HepG2 (cell line): ENCODE measurements around the gene ABHD10. TPM values are rescaled to one million over a fixed set of nuclear protein-coding genes. Genes with fewer than 3 reads are reported as not detected.

Source experiments
- ATAC-seq: fragments of 200-7000 bp; cut with Tn5 transposase; 3 replicates; pipeline ENCODE4 v1.9.1; 2020; ENCODE audit warnings: mild to moderate bottlenecking, moderate library complexity
- BruUV-seq: library from RNA; stranded (reverse); fragments of 400-500 nt; replicated peaks from 2 replicates; lab custom pipeline; 2021; lab: Mats Ljungman, UMichigan
- CTCF ChIA-PET: fragments of 300-600 bp; formaldehyde crosslinking; extraction: SDS; loops from one replicate; lab custom pipeline; 2021; ENCODE audit warnings: low total read pairs, inconsistent platforms, low intra/inter-chr PET ratio; lab: Yijun Ruan, JAX
- POLR2A ChIA-PET: fragments of 350-600 bp; sonication (Branson Sonifier 250); formaldehyde crosslinking; loops from one replicate; lab custom pipeline; 2020; ENCODE audit warnings: antibody characterized with exemption, inconsistent platforms; lab: Yijun Ruan, JAX
- DNase-seq: peaks from one replicate; pipeline ENCODE4 v3.0.0-alpha.2; 2015; ENCODE audit warnings: low spot score
- FAIRE-seq: peaks from 3 replicates; lab custom pipeline; 2011; peaks lifted over from hg19 to GRCh38; lab: Jason Lieb, UNC
- H2AFZ ChIP-seq: one replicate; pipeline ENCODE4 v1.6.1; 2011; ENCODE audit warnings: low read length, inconsistent platforms
- H3K27ac ChIP-seq: fragments of 300-600 bp; 3 replicates; pipeline ENCODE4 v1.8.0; 2011; ENCODE audit warnings: mixed run types, mild to moderate bottlenecking, mixed read lengths, low read length, inconsistent platforms; ENCODE audit not compliant: insufficient read depth; ENCODE audit errors: extremely low read length
- H3K27me3 ChIP-seq, 2 experiments: fragments of 200-600 bp in 1 of 2; 2 replicates in 1 of 2; 3 replicates in 1 of 2; pipeline versions ENCODE4 v1.6.0 to v1.8.0; 2011; ENCODE audit warnings: low read length in 2 of 2, mild to moderate bottlenecking in 2 of 2, moderate library complexity in 2 of 2, inconsistent platforms in 1 of 2; ENCODE audit not compliant: insufficient read depth in 2 of 2, control insufficient read depth in 1 of 2
- H3K36me3 ChIP-seq, 2 experiments: fragments of 200-600 bp in 1 of 2; replicated peaks in 1 of 2; 2 replicates in 1 of 2; 3 replicates in 1 of 2; pipeline versions ENCODE4 v1.5.1 to v1.8.0; 2011; ENCODE audit warnings: low read length in 2 of 2, inconsistent platforms in 1 of 2; ENCODE audit not compliant: insufficient read depth in 2 of 2, control insufficient read depth in 1 of 2
- H3K4me1 ChIP-seq: 2 replicates; pipeline ENCODE4 v1.5.1; 2012; ENCODE audit warnings: low read length, inconsistent platforms; ENCODE audit not compliant: insufficient read depth
- H3K4me2 ChIP-seq: 2 replicates; pipeline ENCODE4 v1.6.0; 2011; ENCODE audit warnings: low read depth, low read length, inconsistent platforms
- H3K4me3 ChIP-seq, 3 experiments: fragments of 200-600 bp in 1 of 3; sonication (generic), shearing (Covaris generic) in 1 of 3; replicated peaks in 1 of 3; 2 replicates each; pipeline ENCODE4 v1.5.1; 2011 to 2016; ENCODE audit warnings: low read length in 3 of 3, inconsistent platforms in 2 of 3, low read depth in 2 of 3, mild to moderate bottlenecking in 2 of 3, control low read depth in 1 of 3, mixed read lengths in 1 of 3; ENCODE audit not compliant: insufficient read depth in 1 of 3
- H3K79me2 ChIP-seq: one replicate; pipeline ENCODE4 v1.6.1; 2011; ENCODE audit warnings: low read length, inconsistent platforms; ENCODE audit not compliant: insufficient read depth
- H3K9ac ChIP-seq: 2 replicates; pipeline ENCODE4 v1.6.0; 2011; ENCODE audit warnings: mild to moderate bottlenecking, low read depth, low read length, inconsistent platforms; ENCODE audit not compliant: insufficient read depth
- H3K9me3 ChIP-seq: 2 replicates; pipeline ENCODE4 v1.5.1; 2012; ENCODE audit warnings: mild to moderate bottlenecking, low read length
- H4K20me1 ChIP-seq: 2 replicates; pipeline ENCODE4 v1.6.0; 2011; ENCODE audit warnings: inconsistent platforms, mild to moderate bottlenecking, low read length, moderate library complexity; ENCODE audit not compliant: insufficient read depth
- ARID2 ChIP-seq: sonication (generic); formaldehyde crosslinking; IDR thresholded peaks from 2 replicates; pipeline ENCODE4 v1.8.1; 2022; ENCODE audit warnings: mild to moderate bottlenecking, missing genetic modification reagents, borderline replicate concordance
- BATF2 ChIP-seq: sonication (generic); formaldehyde crosslinking; IDR thresholded peaks from 2 replicates; pipeline ENCODE4 v1.8.0; 2022; ENCODE audit warnings: mild to moderate bottlenecking, missing genetic modification reagents, moderate library complexity
- DRAP1 ChIP-seq: IDR thresholded peaks from 2 replicates; pipeline ENCODE4 v1.6.1; 2016; ENCODE audit warnings: missing genetic modification reagents, missing compliant biosample characterization
- E2F2 ChIP-seq: sonication (generic); formaldehyde crosslinking; IDR thresholded peaks from 2 replicates; pipeline ENCODE4 v1.4.0; 2020; ENCODE audit warnings: missing genetic modification reagents, borderline replicate concordance
- JUND ChIP-seq: sonication (generic); formaldehyde crosslinking; IDR thresholded peaks from 2 replicates; pipeline ENCODE4 v1.8.0; 2022; ENCODE audit warnings: mild to moderate bottlenecking, missing genetic modification reagents
- PCBP2 ChIP-seq: fragments of 200-400 bp; formaldehyde crosslinking; optimal IDR thresholded peaks from 2 replicates; pipeline ENCODE3; 2018; ENCODE audit warnings: low read length, low read depth; ENCODE audit not compliant: poor library complexity, severe bottlenecking
- THAP11 ChIP-seq: IDR thresholded peaks from 2 replicates; pipeline ENCODE4 v1.6.1; 2016; ENCODE audit warnings: missing biosample characterization, missing genetic modification reagents
- ZBTB49 ChIP-seq: sonication (generic); formaldehyde crosslinking; IDR thresholded peaks from 2 replicates; pipeline ENCODE4 v1.4.0; 2020; ENCODE audit warnings: missing genetic modification reagents, borderline replicate concordance
- ZEB1 ChIP-seq: IDR thresholded peaks from 2 replicates; pipeline ENCODE4 v1.6.1; 2012; ENCODE audit warnings: mild to moderate bottlenecking, low read depth, inconsistent platforms; ENCODE audit not compliant: insufficient replicate concordance
- ZFP91 ChIP-seq: sonication (generic); formaldehyde crosslinking; IDR thresholded peaks from 2 replicates; pipeline ENCODE4 v1.9.0; 2022; ENCODE audit warnings: missing genetic modification reagents, mild to moderate bottlenecking, borderline replicate concordance
- ZNF205 ChIP-seq: IDR thresholded peaks from 2 replicates; pipeline ENCODE4 v1.6.1; 2018; ENCODE audit warnings: missing biosample characterization, missing genetic modification reagents
- ZNF329 ChIP-seq: sonication (generic); formaldehyde crosslinking; IDR thresholded peaks from 2 replicates; pipeline ENCODE4 v1.9.0; 2021; ENCODE audit warnings: low read depth, mild to moderate bottlenecking, missing genetic modification reagents
- ZNF468 ChIP-seq: sonication (generic); formaldehyde crosslinking; IDR thresholded peaks from 2 replicates; pipeline ENCODE4 v1.8.0; 2022; ENCODE audit warnings: mild to moderate bottlenecking, moderate library complexity, missing genetic modification reagents
- WGBS: methylation state at CpG from one replicate; pipeline ENCODE4 v1.1.6; 2017; ENCODE audit warnings: low lambda C conversion rate; 5-methylcytosine and 5-hydroxymethylcytosine counted together
- in situ Hi-C: cut with HindIII; loops from 2 replicates; pipeline ENCODE4 v1.10.0; 2017; ENCODE audit warnings: low pct_unique_long_range_greater_than_20kb; ENCODE audit not compliant: extremely low pct_ligation_motif_present
- intact Hi-C: fragments of 100-400 bp; cut with micrococcal nuclease; formaldehyde crosslinking; loops from one replicate; pipeline ENCODE4 v1.10.0; 2022; ENCODE audit not compliant: unreplicated experiment
- polyA plus RNA-seq, 8 experiments: library from polyadenylated mRNA; depleted of rRNA in 3 of 8; stranded (reverse) in 7 of 8; unstranded in 1 of 8; fragments of >200 nt; fragmentation: Illumina TruSeq in 4 of 8; extraction: Trizol in 4 of 8; gene quantifications; 2 replicates each; pipeline versions ENCODE4 v1.2.1 to v1.2.3, GENCODE V29; 2011 to 2016; ENCODE audit warnings: low read depth in 4 of 8, missing spikeins in 1 of 8, mixed read lengths in 1 of 8; ENCODE audit not compliant: insufficient read depth in 1 of 8
- total RNA-seq, 5 experiments: library from RNA; depleted of rRNA; stranded (reverse); fragments of >200 nt; fragmentation: Illumina TruSeq; extraction: Trizol; gene quantifications; 2 replicates each; pipeline ENCODE4 v1.2.3, GENCODE V29; 2016; ENCODE audit warnings: low read depth in 1 of 5

The ABHD10 gene
- total and polyA plus RNA-seq, 2 of the 13 experiments (the other 11 are each of a cell fraction or from before 2014, with no cell fraction given): 22.8 to 50.2 TPM

- no peak for DNase-seq
- H4K20me1 ChIP-seq: no peaks in the 10 kb centered on the region
- H3K9ac ChIP-seq: no peak overlapping the region
- no peaks in the 10 kb centered on the region for H3K79me2 ChIP-seq
- no peak for ATAC-seq
- TF ChIP-seq ARID2: no peak
- no peak for TF ChIP-seq ZBTB49
- no peak for TF ChIP-seq THAP11 (CRISPR knock-in tag)
- TF ChIP-seq E2F2 (CRISPR knock-in tag): no peak
- no peaks in the 10 kb centered on the region for H3K9me3 ChIP-seq
- no peaks in the 10 kb centered on the region for H3K4me1 ChIP-seq
- no peak overlapping the region for H3K27ac ChIP-seq
- POLR2A ChIA-PET: no interaction called here
- in situ Hi-C loops: no loop called here
- H3K4me3 ChIP-seq: no peak overlapping the region
- BruUV-seq: no TSS peak
- CTCF ChIA-PET: no interaction called here
- intact Hi-C loops: no loop called here
- H3K27me3 ChIP-seq: no peaks in the 10 kb centered on the region
- no peak for FAIRE-seq
- H3K36me3 ChIP-seq: peaks cover 4 to 24% of the 10 kb centered on the region in 2 experiments; a peak in 3 of 5 replicates
- no peak overlapping the region for H2AFZ ChIP-seq
- no peak overlapping the region for H3K4me2 ChIP-seq
These were observed 41.0 kb upstream of the ABHD10 start for GRCh38 chr3:111937871-111938270.

GRCh38 chr3:111939873-111940272 is 39.0 kb upstream of the ABHD10 start:
- ChIA-PET CTCF (no interaction called here), POLR2A (no interaction called here)
- Histone ChIP-seq H3K27ac (no peak overlapping the region), H4K20me1 (no peaks in the 10 kb centered on the region), H3K79me2 (no peaks in the 10 kb centered on the region), H3K36me3 (peaks cover 5 to 27% of the 10 kb centered on the region in 2 experiments; a peak in 2 of 5 replicates), H3K4me3 (no peak overlapping the region), H3K9ac (no peak overlapping the region), H3K27me3 (no peaks in the 10 kb centered on the region), H3K9me3 (no peaks in the 10 kb centered on the region), H2AFZ (no peak overlapping the region), H3K4me1 (no peaks in the 10 kb centered on the region), H3K4me2 (no peak overlapping the region)
- intact Hi-C loops (no loop called here), in situ Hi-C loops (no loop called here)
- FAIRE-seq: no peak
- no peak for ATAC-seq
- 99% methylated on average over 2 of the region's 2 CpGs for WGBS
- no TSS peak for BruUV-seq
- DNase-seq: no peak
- TF ChIP-seq JUND (CRISPR knock-in tag) (no peak), BATF2 (CRISPR knock-in tag) (no peak), DRAP1 (CRISPR knock-in tag) (no peak), ZNF205 (CRISPR knock-in tag) (no peak), ZNF329 (no peak), PCBP2 (no peak), ZFP91 (CRISPR knock-in tag) (no peak), ZEB1 (no peak), ZNF468 (CRISPR knock-in tag) (no peak)
